A673 (cell line): ENCODE measurements around the gene RTRAF.

Source experiments
- CTCF ChIP-seq: fragments of 300-800, 200-600 bp; sonication (generic); conservative IDR thresholded peaks from 2 replicates; pipeline ENCODE4 v1.5.1; 2017; ENCODE audit warnings: low read depth, mild to moderate bottlenecking, antibody characterized with exemption, low read length, moderate library complexity, mixed read lengths
- EZH2 ChIP-seq: fragments of 200-600 bp; sonication (generic); IDR thresholded peaks from 2 replicates; pipeline ENCODE4 v1.6.1; 2017; ENCODE audit warnings: borderline replicate concordance, low read depth, mild to moderate bottlenecking, mixed read lengths, antibody characterized with exemption, low read length; ENCODE audit not compliant: poor library complexity, severe bottlenecking

GRCh38 chr14:51996148-51996746 is 6.9 kb downstream of the RTRAF start:
- TF ChIP-seq CTCF (peak; percentile 80), EZH2 (no peak)
